ENCODE data around the gene GRIN2A.

GRIN2A gene

GRCh38 chr16:10067406-10067805, 114.8 kb downstream of the GRIN2A start:
- Histone ChIP-seq H3K27me3 (ENCODE audit: insufficient read depth, low read depth) (no peaks in the 10 kb centered on the region), H2AFZ (ENCODE audit: low read depth) (no peak overlapping the region), H3K27ac (no peak overlapping the region), H3K4me2 (no peak overlapping the region), H3K79me2 (ENCODE audit: insufficient read depth, low read depth) (no peaks in the 10 kb centered on the region), H3K4me3 (IDR thresholded peaks at IDR 0.05; ENCODE audit: insufficient read depth, low read depth, low read length) (no peak overlapping the region), H3K36me3 (ENCODE audit: insufficient read depth) (no peaks in the 10 kb centered on the region), H3K4me1 (ENCODE audit: low read depth, poor library complexity, severe bottlenecking) (no peaks in the 10 kb centered on the region), H3K9ac (no peak overlapping the region), H4K20me1 (ENCODE audit: insufficient read depth) (no peaks in the 10 kb centered on the region)
- TF ChIP-seq CTCF (conservative IDR thresholded peaks at IDR 0.05; ENCODE audit: low read depth, low read length) = no peak

- Histone ChIP-seq H3K4me1 (ENCODE audit: low read depth, poor library complexity, severe bottlenecking) (no peaks in the 10 kb centered on the region), H3K27me3 (ENCODE audit: insufficient read depth, low read depth) (no peaks in the 10 kb centered on the region)
These were observed 117.2 kb downstream of the GRIN2A start for GRCh38 chr16:10065019-10065418.

GRCh38 chr16:10048850-10049249, 133.4 kb downstream of the GRIN2A start:
- TF ChIP-seq CTCF (conservative IDR thresholded peaks at IDR 0.05; ENCODE audit: low read depth, low read length) = no peak
- H3K27ac ChIP-seq = no peak overlapping the region
- no peak overlapping the region for H3K4me3 ChIP-seq (IDR thresholded peaks at IDR 0.05; ENCODE audit: insufficient read depth, low read depth, low read length)
- H2AFZ ChIP-seq (ENCODE audit: low read depth) = no peak overlapping the region
- H3K4me2 ChIP-seq = no peak overlapping the region
- H3K36me3 ChIP-seq (ENCODE audit: insufficient read depth) = no peaks in the 10 kb centered on the region
- H4K20me1 ChIP-seq (ENCODE audit: insufficient read depth) = no peaks in the 10 kb centered on the region
- H3K79me2 ChIP-seq (ENCODE audit: insufficient read depth, low read depth) = no peaks in the 10 kb centered on the region
- H3K9ac ChIP-seq = no peak overlapping the region
- no peaks in the 10 kb centered on the region for H3K4me1 ChIP-seq (ENCODE audit: low read depth, poor library complexity, severe bottlenecking)
- no peaks in the 10 kb centered on the region for H3K27me3 ChIP-seq (ENCODE audit: insufficient read depth, low read depth)

More at GRCh38 chr16:10065019-10065418, 117.2 kb downstream of the GRIN2A start:
- Histone ChIP-seq H3K36me3 (ENCODE audit: insufficient read depth) (no peaks in the 10 kb centered on the region), H3K4me2 (no peak overlapping the region), H2AFZ (ENCODE audit: low read depth) (no peak overlapping the region), H3K27ac (no peak overlapping the region), H3K79me2 (ENCODE audit: insufficient read depth, low read depth) (no peaks in the 10 kb centered on the region), H3K4me3 (IDR thresholded peaks at IDR 0.05; ENCODE audit: insufficient read depth, low read depth, low read length) (no peak overlapping the region), H4K20me1 (ENCODE audit: insufficient read depth) (no peaks in the 10 kb centered on the region), H3K9ac (no peak overlapping the region)
- no peak for TF ChIP-seq CTCF (conservative IDR thresholded peaks at IDR 0.05; ENCODE audit: low read depth, low read length)

GRCh38 chr16:10045947-10046346, 136.3 kb downstream of the GRIN2A start:
- no peak for TF ChIP-seq CTCF (conservative IDR thresholded peaks at IDR 0.05; ENCODE audit: low read depth, low read length)
- no peaks in the 10 kb centered on the region for H3K4me1 ChIP-seq (ENCODE audit: low read depth, poor library complexity, severe bottlenecking)

More at GRCh38 chr16:10045947-10046346, 136.3 kb downstream of the GRIN2A start:
- Histone ChIP-seq H3K4me3 (IDR thresholded peaks at IDR 0.05; ENCODE audit: insufficient read depth, low read depth, low read length) (no peak overlapping the region), H3K27me3 (ENCODE audit: insufficient read depth, low read depth) (no peaks in the 10 kb centered on the region), H3K79me2 (ENCODE audit: insufficient read depth, low read depth) (no peaks in the 10 kb centered on the region), H3K27ac (no peak overlapping the region), H4K20me1 (ENCODE audit: insufficient read depth) (no peaks in the 10 kb centered on the region), H3K9ac (no peak overlapping the region), H3K36me3 (ENCODE audit: insufficient read depth) (no peaks in the 10 kb centered on the region), H2AFZ (ENCODE audit: low read depth) (no peak overlapping the region), H3K4me2 (no peak overlapping the region)

All from KMS-11 (cell line).